Measurements from ENCODE around the gene MACROD2. TPM values are rescaled to one million over a fixed set of nuclear protein-coding genes. Genes with fewer than 3 reads are reported as not detected.

The MACROD2 gene
- total RNA-seq, 1 donor from 2014 or later = 0.85 TPM

- DNase-seq = no peak
Observed at GRCh38 chr20:16062661-16063581, 2067.6 kb downstream of the MACROD2 start.

DNA sequence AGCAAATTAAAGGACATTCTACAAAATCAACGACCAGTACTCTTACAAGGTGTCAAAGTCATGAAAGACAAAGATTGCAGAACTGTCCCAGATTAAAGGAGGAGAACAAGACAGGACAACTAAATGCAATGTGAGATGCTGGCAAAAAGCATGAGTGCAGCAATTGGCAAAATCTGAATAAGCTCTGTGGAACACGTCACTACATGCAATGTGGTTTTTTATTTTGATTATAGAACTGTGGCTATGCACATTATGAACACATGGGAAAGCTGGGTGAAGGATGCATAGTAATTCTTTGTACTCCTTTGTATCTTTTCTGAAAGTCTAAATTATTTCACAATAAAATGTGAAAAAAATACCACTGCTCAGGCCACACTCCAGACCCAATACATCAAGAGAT, 2068.6 kb downstream of the MACROD2 start:
- DNase-seq = no peak

- DNase-seq = no peak
Observed at GRCh38 chr20:16064989-16065707, 2069.8 kb downstream of the MACROD2 start.

DNA sequence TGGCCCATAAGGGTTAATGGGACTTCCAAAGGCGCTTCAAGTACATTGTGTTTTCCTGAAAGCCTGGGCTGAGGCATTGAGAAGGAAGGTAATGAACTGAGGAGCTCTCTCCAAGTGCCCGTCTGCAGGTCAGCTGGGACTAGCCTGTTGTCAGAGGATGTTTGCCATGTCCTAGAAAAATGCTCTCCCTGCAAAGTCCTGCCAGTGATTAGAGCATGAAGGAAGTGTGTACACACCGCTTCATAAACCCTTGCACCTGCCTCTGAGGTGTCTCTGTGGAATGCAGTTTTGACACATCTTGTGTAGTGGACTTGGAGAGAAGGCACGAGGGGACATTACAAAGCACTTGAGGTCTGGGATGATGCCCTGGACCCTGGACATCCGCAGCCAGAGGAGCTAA, 2071.3 kb downstream of the MACROD2 start:
- DNase-seq = no peak

DNA sequence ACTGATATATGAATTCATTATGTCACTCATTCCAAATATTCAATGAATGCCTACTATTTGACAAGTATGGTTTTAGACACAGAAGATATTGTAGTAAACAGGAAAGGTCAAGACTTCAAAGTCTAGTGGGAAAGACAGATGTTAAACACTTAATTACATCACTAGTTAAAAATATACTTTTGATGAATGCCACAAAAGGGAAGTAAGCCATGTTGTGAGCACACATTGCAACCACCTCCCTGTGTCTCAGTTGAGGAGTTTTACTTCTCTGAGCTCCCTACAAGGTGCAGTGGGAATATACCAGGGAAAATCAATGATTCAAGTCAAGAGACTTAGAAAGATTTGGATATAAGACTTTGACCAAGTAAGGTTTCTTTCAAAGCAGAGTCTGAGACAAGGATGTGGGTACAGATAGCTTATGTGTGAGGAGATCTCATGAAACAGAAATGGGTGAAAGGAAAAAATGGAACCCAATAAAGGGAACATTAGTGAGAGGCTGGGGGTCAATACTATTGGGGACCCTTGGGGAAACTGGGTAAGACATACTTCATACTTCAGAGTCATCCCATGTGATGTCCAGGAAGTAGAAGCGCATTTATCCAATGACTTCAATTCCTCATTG, 2074.2 kb downstream of the MACROD2 start:
- DNase-seq = no peak

DNA sequence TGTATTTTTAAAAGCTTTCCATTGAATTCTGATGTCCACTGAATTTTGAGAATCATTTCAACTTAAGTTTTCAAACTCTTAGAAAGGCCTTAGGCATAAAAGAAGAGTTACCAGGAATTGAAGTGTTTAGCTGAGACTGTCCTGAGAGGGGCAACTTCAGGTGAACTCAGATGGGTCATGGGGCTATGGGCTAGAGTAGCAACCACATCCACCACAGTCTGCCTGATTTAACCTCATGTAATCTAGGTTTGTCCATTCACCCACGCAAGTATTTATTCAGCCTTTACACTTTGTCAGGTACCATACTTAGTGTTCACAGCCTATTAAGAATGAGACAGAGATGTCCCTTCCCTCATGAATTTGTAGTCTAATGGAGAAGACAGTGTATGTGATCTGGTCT, 2076.9 kb downstream of the MACROD2 start:
- no peak for DNase-seq

- DNase-seq = no peak
Observed at GRCh38 chr20:16078172-16078898, 2083.0 kb downstream of the MACROD2 start.

DNA sequence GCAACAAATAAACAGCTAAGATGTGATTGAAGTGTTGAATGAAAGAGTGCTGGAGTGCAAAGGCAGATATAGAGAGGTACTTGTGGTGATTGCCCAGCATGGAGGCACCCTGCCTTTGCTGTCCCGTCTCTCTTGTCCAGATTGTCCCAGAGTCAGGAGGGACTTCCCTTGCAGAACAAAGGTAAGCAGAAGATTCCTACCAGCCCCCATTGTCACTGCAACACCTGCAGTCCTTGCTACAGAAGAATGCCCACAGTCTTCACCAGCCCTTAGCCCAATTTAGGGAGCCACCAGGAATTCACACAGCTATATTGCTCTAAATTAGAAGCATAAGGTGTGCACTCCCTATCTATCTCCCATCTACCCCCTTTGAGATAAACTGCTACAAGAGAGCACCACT, 2086.1 kb downstream of the MACROD2 start:
- no peak for DNase-seq

GRCh38 chr20:16082051-16082550, 2086.8 kb downstream of the MACROD2 start:
- no peak for DNase-seq

- no peak for DNase-seq
Observed at GRCh38 chr20:16083639-16084280, 2088.4 kb downstream of the MACROD2 start.

GRCh38 chr20:16095226-16095625, 2099.9 kb downstream of the MACROD2 start:
- DNase-seq = no peak

GRCh38 chr20:16096756-16097326, 2101.5 kb downstream of the MACROD2 start:
- DNase-seq = no peak

DNA sequence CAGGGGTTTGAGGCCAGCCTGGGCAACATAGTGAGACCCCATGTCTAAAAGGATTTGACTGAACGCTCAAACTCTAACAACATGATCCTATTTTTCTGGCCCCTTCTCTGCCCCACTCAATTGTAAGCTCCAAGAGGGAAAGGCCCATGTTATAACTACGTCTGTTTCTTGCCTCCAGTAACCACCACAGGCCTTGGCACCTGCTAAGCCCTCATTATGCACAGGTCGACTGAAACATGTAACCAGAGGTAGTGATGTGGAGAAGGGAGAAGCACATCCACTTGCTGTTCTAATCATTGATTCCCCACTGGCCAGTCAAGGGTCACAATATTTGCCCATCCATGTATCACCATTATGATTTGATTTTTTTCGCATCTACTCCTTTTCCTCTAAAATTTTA, 2102.5 kb downstream of the MACROD2 start:
- no peak for DNase-seq

DNA sequence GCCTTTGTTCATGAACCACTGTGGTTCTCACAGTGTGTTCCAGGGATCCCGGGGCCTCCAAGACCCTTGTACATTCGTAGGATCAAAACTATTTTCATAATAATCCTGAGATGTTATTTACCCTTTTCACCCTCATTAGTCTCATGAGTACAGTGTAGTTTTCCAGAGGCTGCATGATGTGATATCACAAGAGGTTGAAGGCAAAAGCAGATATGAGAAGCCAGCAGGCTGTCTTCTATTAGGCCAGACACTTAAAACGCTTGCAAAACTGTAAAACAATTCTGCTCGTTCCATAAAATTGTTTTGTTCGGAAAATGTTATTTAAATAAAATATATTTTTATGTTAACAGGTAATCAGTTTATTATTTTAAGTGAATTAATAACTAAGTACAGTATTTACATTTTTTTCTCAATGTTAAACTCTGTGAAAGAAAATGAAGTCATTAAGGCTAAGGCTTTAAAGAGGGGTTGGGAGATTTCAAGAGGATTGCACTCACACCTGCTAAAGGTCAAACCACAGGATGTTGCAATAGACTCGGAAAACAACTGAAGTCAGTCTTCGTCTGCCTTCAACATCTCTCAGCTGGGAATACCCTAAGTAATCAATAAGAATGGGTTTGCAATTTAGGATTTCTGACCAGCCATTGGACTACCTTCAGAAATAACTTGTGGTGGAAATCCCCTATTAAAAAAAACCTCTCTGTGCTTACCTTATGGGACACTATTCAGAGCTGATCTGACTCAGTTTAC, 2103.7 kb downstream of the MACROD2 start:
- no peak for DNase-seq

GRCh38 chr20:16100111-16100510, 2104.8 kb downstream of the MACROD2 start:
- no peak for DNase-seq

- DNase-seq = no peak
Observed at GRCh38 chr20:16100767-16101166, 2105.5 kb downstream of the MACROD2 start.

All from dermis blood vessel endothelial cell (primary cell).